OCI-LY3 (cell line): ENCODE data around the gene SERTAD1.

Source experiments
- H2AFZ ChIP-seq: fragments of 200-600, 300-600 bp; shearing (Covaris generic); 2 replicates; pipeline ENCODE4 v1.6.0; 2014; ENCODE audit warnings: antibody characterized with exemption, low read depth, low read length
- H3K27ac ChIP-seq: fragments of 200-600, 300-600 bp; sonication (generic); 2 replicates; pipeline ENCODE4 v1.5.1; 2014; ENCODE audit warnings: mild to moderate bottlenecking, low read length, moderate library complexity, mixed read lengths
- H3K27me3 ChIP-seq: fragments of 200-600, 300-600 bp; sonication (generic); 2 replicates; pipeline ENCODE4 v1.6.1; 2014; ENCODE audit warnings: low read depth, low read length, mixed read lengths
- H3K36me3 ChIP-seq: fragments of 200-600, 300-600 bp; sonication (generic); replicated peaks from 2 replicates; pipeline ENCODE3; 2014; ENCODE audit warnings: low read depth, low read length, mixed read lengths
- H3K4me1 ChIP-seq: fragments of 300-600, 200-600 bp; sonication (generic); 2 replicates; pipeline ENCODE4 v1.6.1; 2014; ENCODE audit warnings: low read length, mixed read lengths
- H3K4me2 ChIP-seq: fragments of 200-600, 300-600 bp; sonication (generic); 2 replicates; pipeline ENCODE4 v1.6.1; 2014; ENCODE audit warnings: low read length, mixed read lengths
- H3K4me3 ChIP-seq: fragments of 300-600, 200-600 bp; sonication (generic); 2 replicates; pipeline ENCODE4 v1.5.1; 2014; ENCODE audit warnings: antibody characterized with exemption, mild to moderate bottlenecking, low read length, moderate library complexity
- H3K79me2 ChIP-seq: fragments of 300-600, 200-600 bp; shearing (Covaris generic); 2 replicates; pipeline ENCODE4 v1.6.1; 2014; ENCODE audit warnings: mild to moderate bottlenecking, low read length, mixed read lengths
- H3K9ac ChIP-seq: fragments of 300-600, 200-600 bp; shearing (Covaris generic); 2 replicates; pipeline ENCODE4 v1.6.0; 2014; ENCODE audit warnings: mild to moderate bottlenecking, low read length, moderate library complexity
- H3K9me3 ChIP-seq: fragments of 200-600, 300-600 bp; shearing (Covaris generic); 2 replicates; pipeline ENCODE4 v1.6.1; 2014; ENCODE audit warnings: low read length, mixed read lengths; ENCODE audit not compliant: insufficient read depth
- H4K20me1 ChIP-seq: fragments of 200-600, 300-600 bp; sonication (generic); 2 replicates; pipeline ENCODE4 v1.6.1; 2016; ENCODE audit warnings: low read length, mixed read lengths; ENCODE audit not compliant: insufficient read depth
- EZH2phosphoT487 ChIP-seq: fragments of 200-600 bp; shearing (Covaris generic); IDR thresholded peaks from 2 replicates; pipeline ENCODE4 v1.6.1; 2018; ENCODE audit warnings: antibody characterized with exemption, mixed run types, low read depth
- TF ChIP-seq, protein P1 (sequence below): fragments of 200-600, 300-600 bp; sonication (generic); IDR thresholded peaks from 2 replicates; pipeline ENCODE4 v1.5.1; 2014; ENCODE audit warnings: antibody characterized with exemption, low read length, low read depth

SERTAD1 gene

DNA sequence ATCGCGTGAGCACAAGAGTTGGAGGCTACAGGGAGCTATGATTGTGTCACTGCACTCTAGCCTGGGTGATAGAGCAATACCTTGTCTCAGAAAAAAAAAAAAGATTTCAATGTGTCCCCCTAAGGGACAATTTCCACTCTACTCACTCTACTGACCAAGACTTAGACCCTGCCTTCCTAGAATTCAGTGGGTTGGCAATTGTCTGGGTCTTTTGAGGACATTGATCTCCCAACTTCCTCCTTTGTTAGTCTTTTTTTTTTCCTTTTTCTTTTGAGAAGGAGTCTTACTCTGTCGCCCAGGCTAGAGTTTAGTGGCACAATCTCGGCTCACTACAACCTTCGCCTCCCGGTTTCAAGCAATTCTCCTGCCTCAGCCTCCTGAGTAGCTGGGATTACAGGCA is 43.2 kb upstream of the SERTAD1 start:
- Histone ChIP-seq H3K36me3 (no peaks in the 10 kb centered on the region), H3K4me1 (peaks cover 15% of the 10 kb centered on the region), H3K79me2 (no peaks in the 10 kb centered on the region), H4K20me1 (no peaks in the 10 kb centered on the region), H2AFZ (no peak overlapping the region), H3K27me3 (no peaks in the 10 kb centered on the region), H3K4me3 (no peak overlapping the region), H3K9me3 (no peaks in the 10 kb centered on the region), H3K9ac (no peak overlapping the region), H3K4me2 (no peak overlapping the region), H3K27ac (no peak overlapping the region)
- TF ChIP-seq, protein P1, sequence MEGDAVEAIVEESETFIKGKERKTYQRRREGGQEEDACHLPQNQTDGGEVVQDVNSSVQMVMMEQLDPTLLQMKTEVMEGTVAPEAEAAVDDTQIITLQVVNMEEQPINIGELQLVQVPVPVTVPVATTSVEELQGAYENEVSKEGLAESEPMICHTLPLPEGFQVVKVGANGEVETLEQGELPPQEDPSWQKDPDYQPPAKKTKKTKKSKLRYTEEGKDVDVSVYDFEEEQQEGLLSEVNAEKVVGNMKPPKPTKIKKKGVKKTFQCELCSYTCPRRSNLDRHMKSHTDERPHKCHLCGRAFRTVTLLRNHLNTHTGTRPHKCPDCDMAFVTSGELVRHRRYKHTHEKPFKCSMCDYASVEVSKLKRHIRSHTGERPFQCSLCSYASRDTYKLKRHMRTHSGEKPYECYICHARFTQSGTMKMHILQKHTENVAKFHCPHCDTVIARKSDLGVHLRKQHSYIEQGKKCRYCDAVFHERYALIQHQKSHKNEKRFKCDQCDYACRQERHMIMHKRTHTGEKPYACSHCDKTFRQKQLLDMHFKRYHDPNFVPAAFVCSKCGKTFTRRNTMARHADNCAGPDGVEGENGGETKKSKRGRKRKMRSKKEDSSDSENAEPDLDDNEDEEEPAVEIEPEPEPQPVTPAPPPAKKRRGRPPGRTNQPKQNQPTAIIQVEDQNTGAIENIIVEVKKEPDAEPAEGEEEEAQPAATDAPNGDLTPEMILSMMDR, result no peak
- TF ChIP-seq EZH2phosphoT487, result no peak

DNA sequence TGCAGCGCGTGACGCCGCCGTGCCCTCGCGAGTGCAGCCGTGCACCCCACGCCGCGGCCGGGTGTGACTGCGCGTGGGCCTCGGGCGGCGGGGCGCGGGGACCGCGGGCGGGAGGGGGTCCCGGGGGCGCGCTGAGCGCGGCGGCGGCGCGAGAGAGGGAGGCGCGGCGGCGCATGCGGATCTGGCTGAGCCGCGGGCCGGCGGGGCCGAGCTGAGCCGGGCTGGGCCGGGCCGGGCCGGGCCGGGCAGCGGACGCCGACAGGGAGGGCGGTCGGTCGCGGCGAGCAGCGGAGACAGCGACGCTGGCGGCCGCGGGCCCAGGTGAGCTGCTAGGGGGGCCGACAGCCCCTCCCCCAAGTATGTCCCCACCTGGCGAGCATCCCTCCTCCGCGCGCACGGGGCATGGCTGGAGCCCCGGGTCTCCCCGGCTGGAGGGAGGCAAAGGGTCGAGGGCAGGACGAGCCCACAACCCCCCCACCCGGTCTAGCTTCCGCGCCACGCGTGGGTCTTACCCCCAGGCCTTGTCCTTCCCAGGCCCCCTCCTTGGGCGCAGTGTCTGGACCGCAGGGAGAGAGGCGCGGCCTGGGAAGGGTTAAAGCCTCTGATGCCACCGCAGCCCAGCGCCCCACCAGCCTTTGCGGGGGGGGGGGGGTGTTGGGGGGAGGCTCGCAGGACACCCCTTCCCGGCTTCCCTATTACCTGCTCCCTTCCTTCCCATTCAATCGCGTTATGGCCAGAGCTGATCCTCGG is 41.4 kb upstream of the SERTAD1 start, which contains the start of gene SPTBN4:
SPTBN4 (plus strand) TSS at position 17 of the 750 bp plus-strand sequence. CDS start 5,621 bp downstream, outside the sequence.
- H3K27me3 ChIP-seq, result no peaks in the 10 kb centered on the region
- H3K9ac ChIP-seq, result peak within 1 kb of the TSS; percentile 9; the same call in 1 of the 2 replicates
- H3K4me3 ChIP-seq, result peak within 1 kb of the TSS; percentile 87
- H3K79me2 ChIP-seq, result no peaks in the 10 kb centered on the region
- no peaks in the 10 kb centered on the region for H3K9me3 ChIP-seq
- H3K27ac ChIP-seq, result no peak within 1 kb of the TSS
- no peaks in the 10 kb centered on the region for H3K36me3 ChIP-seq
- no peaks in the 10 kb centered on the region for H4K20me1 ChIP-seq
- TF ChIP-seq, protein P1, result no peak
- no peak for TF ChIP-seq EZH2phosphoT487
- H3K4me1 ChIP-seq, result peaks cover 21% of the 10 kb centered on the region
- H3K4me2 ChIP-seq, result peak within 1 kb of the TSS; percentile 82
- H2AFZ ChIP-seq, result peak within 1 kb of the TSS; percentile 65; the same call in 1 of the 2 replicates

DNA sequence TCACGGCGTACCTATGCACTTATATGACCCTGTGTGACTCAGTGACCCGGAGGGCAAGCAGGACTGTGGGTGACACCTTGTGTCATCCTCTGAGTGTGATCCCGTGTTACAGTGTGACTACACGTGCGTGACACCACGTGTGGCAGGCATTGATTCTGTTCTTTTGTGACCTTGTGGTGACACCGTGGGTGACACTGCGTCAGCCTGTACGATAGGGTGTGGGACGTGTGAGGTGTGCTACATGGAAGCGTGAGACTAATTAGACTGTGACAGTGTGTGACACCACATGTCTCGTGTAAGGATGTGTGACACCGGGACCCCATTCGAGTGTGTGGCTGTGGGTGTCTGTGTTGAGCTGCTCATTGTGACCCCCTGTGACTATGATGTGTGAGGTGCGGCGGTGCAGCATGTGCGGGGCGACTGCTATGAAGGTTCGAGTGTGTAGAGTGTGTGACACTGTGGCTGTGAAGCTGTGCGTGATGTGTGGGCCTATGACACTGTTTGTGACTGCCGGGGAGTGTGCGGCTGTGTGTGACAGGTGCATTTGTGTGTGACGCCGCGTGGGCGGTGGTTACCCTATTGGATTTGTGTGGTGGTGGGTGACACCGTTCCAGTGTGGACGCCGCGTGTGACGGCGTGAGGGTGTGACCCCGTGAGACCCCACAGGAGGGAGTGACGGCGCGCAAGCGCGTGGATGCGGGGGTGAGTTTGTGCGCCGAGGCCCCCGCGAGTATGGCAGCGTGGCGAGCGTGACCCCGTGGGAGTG is 40.6 kb upstream of the SERTAD1 start:
- Histone ChIP-seq H3K4me3 (peak overlapping the region; percentile 87), H4K20me1 (no peaks in the 10 kb centered on the region), H3K27ac (no peak overlapping the region), H2AFZ (peak overlapping the region; percentile 65; the same call in 1 of the 2 replicates), H3K9ac (peak overlapping the region; percentile 9; the same call in 1 of the 2 replicates), H3K27me3 (no peaks in the 10 kb centered on the region), H3K4me2 (peak overlapping the region; percentile 82), H3K36me3 (no peaks in the 10 kb centered on the region), H3K79me2 (no peaks in the 10 kb centered on the region), H3K9me3 (no peaks in the 10 kb centered on the region), H3K4me1 (peaks cover 28% of the 10 kb centered on the region)
- TF ChIP-seq, protein P1, result no peak
- no peak for TF ChIP-seq EZH2phosphoT487
